Neural cell (in vitro differentiated cells): Measurements from ENCODE around the gene RCC1. TPM values are rescaled to one million over a fixed set of nuclear protein-coding genes. Genes with fewer than 3 reads are reported as not detected.

Source experiments
- H2AFZ ChIP-seq: fragments of 200-600, 300-800 bp; sonication (generic), shearing (Covaris generic); 2 replicates; pipeline ENCODE4 v1.6.0; 2014; ENCODE audit warnings: low read depth, mild to moderate bottlenecking, antibody characterized with exemption, low read length, moderate library complexity
- H3F3A ChIP-seq: fragments of 200-600 bp; shearing (Covaris generic); 2 replicates; pipeline ENCODE4 v1.6.1; 2016; ENCODE audit warnings: mild to moderate bottlenecking, moderate library complexity, mixed read lengths, antibody characterized with exemption, low read length; ENCODE audit not compliant: insufficient read depth, poor library complexity, severe bottlenecking
- H3K27ac ChIP-seq: fragments of 200-600, 300-800 bp; sonication (generic), shearing (Covaris generic); 2 replicates; pipeline ENCODE4 v1.5.1; 2014; ENCODE audit warnings: mild to moderate bottlenecking, low read length, moderate library complexity
- H3K27me3 ChIP-seq: fragments of 300-800, 200-600 bp; sonication (generic), shearing (Covaris generic); 2 replicates; pipeline ENCODE4 v1.6.0; 2014; ENCODE audit warnings: mild to moderate bottlenecking, low read depth, low read length, moderate library complexity; ENCODE audit not compliant: insufficient read depth
- H3K36me3 ChIP-seq: fragments of 300-800, 200-600 bp; sonication (generic), shearing (Covaris generic); 2 replicates; pipeline ENCODE4 v1.5.1; 2014; ENCODE audit warnings: mild to moderate bottlenecking, antibody characterized with exemption, low read length, moderate library complexity; ENCODE audit not compliant: insufficient read depth
- H3K4me2 ChIP-seq: fragments of 300-800, 200-600 bp; sonication (generic), shearing (Covaris generic); 2 replicates; pipeline ENCODE4 v1.6.0; 2014; ENCODE audit warnings: mild to moderate bottlenecking, low read length
- H3K4me3 ChIP-seq: fragments of 300-800, 200-600 bp; sonication (generic), shearing (Covaris generic); 2 replicates; pipeline ENCODE4 v1.5.1; 2014; ENCODE audit warnings: mild to moderate bottlenecking, low read length, moderate library complexity
- H3K79me2 ChIP-seq: fragments of 200-600 bp; shearing (Covaris generic); replicated peaks from 2 replicates; pipeline ENCODE4 v1.6.0; 2014; ENCODE audit warnings: mild to moderate bottlenecking, low read length, moderate library complexity; ENCODE audit not compliant: insufficient read depth
- H3K9ac ChIP-seq: fragments of 300-800, 200-600 bp; sonication (generic), shearing (Covaris generic); 2 replicates; pipeline ENCODE4 v1.6.1; 2016; ENCODE audit warnings: mild to moderate bottlenecking, low read length, mixed read lengths
- H3K9me2 ChIP-seq: fragments of 200-600 bp; shearing (Covaris generic); 2 replicates; pipeline ENCODE4 v1.6.1; 2016; ENCODE audit warnings: mild to moderate bottlenecking, low read length, mixed read lengths; ENCODE audit not compliant: insufficient read depth
- H3K9me3 ChIP-seq: fragments of 200-600, 300-800 bp; sonication (generic), shearing (Covaris generic); 2 replicates; pipeline ENCODE4 v1.6.1; 2016; ENCODE audit warnings: mild to moderate bottlenecking, mixed run types, low read length, moderate library complexity, mixed read lengths
- H4K20me1 ChIP-seq: fragments of 200-600 bp; shearing (Covaris generic); 2 replicates; pipeline ENCODE4 v1.6.1; 2016; ENCODE audit warnings: mild to moderate bottlenecking, mixed run types; ENCODE audit not compliant: insufficient read depth
- EP300 ChIP-seq: fragments of 450-650 bp; conservative IDR thresholded peaks from 2 replicates; pipeline ENCODE4 v1.6.1; 2014; ENCODE audit warnings: antibody characterized with exemption, mild to moderate bottlenecking, moderate library complexity; ENCODE audit not compliant: poor library complexity, severe bottlenecking
- EZH2 ChIP-seq: fragments of 200-600, 300-800 bp; shearing (Covaris generic), sonication (generic); IDR thresholded peaks from 2 replicates; pipeline ENCODE4 v1.6.1; 2014; ENCODE audit warnings: antibody characterized with exemption, low read length, borderline replicate concordance, mild to moderate bottlenecking; ENCODE audit not compliant: insufficient read depth, poor library complexity, severe bottlenecking
- MXI1 ChIP-seq: fragments of 450-650 bp; conservative IDR thresholded peaks from 2 replicates; pipeline ENCODE4 v1.6.1; 2014; ENCODE audit warnings: antibody characterized with exemption, mild to moderate bottlenecking; ENCODE audit not compliant: poor library complexity, severe bottlenecking
- POLR2AphosphoS5 ChIP-seq: IDR thresholded peaks from 2 replicates; pipeline ENCODE4 v1.6.1; 2012
- RAD21 ChIP-seq: fragments of 450-650 bp; conservative IDR thresholded peaks from 2 replicates; pipeline ENCODE4 v1.6.1; 2014; ENCODE audit warnings: antibody characterized with exemption, mild to moderate bottlenecking, moderate library complexity
- SMC3 ChIP-seq: fragments of 450-650 bp; conservative IDR thresholded peaks from 2 replicates; pipeline ENCODE4 v1.6.1; 2014; ENCODE audit warnings: antibody characterized with exemption, mild to moderate bottlenecking, moderate library complexity; ENCODE audit not compliant: poor library complexity
- TAF1 ChIP-seq: IDR thresholded peaks from 2 replicates; pipeline ENCODE4 v1.6.1; 2012; ENCODE audit warnings: low read depth
- polyA plus RNA-seq: library from polyadenylated mRNA; depleted of rRNA; stranded (reverse); fragments of >200 nt; gene quantifications from 2 replicates; pipeline ENCODE4 v1.2.3, GENCODE V29; 2014
- TF ChIP-seq, protein P1 (sequence below): IDR thresholded peaks from 2 replicates; pipeline ENCODE4 v1.6.1; 2012; ENCODE audit warnings: borderline replicate concordance
- TF ChIP-seq, protein P2 (sequence below): fragments of 450-650 bp; IDR thresholded peaks from 2 replicates; pipeline ENCODE4 v1.5.1; 2014; ENCODE audit warnings: antibody characterized with exemption, mild to moderate bottlenecking, moderate library complexity; ENCODE audit not compliant: poor library complexity, severe bottlenecking

The RCC1 gene
- polyA plus RNA-seq, 1 donor from 2014 or later: 13.1 TPM

DNA sequence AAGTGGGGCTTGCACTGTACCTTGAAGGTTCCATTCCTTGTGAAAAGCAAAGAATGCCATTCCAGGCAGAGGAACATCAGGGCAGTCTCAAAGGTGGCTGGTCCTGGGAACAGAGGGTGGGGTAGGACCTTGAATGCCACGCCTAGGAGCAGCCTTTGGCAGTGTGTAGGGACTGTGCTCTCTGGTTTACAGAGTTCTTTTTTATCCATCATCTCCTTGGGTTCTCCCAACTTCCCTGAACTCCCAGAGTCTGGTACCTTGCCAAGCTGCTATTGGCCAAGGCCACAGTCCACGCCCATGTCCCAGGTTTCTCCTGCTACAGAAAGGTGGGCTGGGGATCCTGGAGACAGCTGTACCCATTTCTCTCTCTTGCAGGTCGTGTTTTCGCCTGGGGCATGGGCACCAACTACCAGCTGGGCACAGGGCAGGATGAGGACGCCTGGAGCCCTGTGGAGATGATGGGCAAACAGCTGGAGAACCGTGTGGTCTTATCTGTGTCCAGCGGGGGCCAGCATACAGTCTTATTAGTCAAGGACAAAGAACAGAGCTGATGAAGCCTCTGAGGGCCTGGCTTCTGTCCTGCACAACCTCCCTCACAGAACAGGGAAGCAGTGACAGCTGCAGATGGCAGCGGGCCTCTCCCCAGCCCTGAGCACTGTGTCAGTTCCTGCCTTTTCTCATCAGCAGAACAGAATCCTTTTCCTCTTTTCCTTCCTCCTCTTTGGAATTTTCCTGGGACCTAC is 31.8 kb downstream of the RCC1 start:
- Histone ChIP-seq H3K36me3 (peaks cover 6% of the 10 kb centered on the region), H3K27ac (no peak overlapping the region)

DNA sequence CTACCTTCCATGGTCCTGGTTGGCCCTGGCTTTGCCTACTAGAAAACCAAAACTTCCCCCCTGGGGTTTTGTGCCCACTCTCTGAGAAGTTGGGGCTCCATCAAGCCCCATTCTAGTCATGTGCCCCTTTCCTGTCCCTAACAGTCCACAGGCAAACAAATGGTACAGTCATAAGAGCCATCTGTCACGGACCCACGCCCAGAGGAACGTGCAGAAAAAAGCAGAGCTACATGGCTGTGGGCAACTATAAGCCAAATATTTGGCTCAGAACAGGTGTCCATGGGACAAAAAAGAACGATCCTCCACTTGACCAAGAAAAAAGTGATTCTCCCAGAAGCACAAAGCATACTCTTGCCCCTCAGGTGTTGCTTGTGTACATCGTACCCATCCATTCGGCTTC is 32.4 kb downstream of the RCC1 start:
- Histone ChIP-seq H2AFZ (no peak overlapping the region), H3K9ac (no peak overlapping the region), H3K36me3 (peaks cover 6% of the 10 kb centered on the region), H3K9me3 (no peaks in the 10 kb centered on the region), H3F3A (no peaks in the 10 kb centered on the region), H3K9me2 (no peaks in the 10 kb centered on the region), H3K27me3 (no peaks in the 10 kb centered on the region), H3K4me2 (no peak overlapping the region), H3K79me2 (no peaks in the 10 kb centered on the region), H4K20me1 (no peaks in the 10 kb centered on the region), H3K27ac (no peak overlapping the region), H3K4me3 (no peak overlapping the region)
- no peak for TF ChIP-seq RAD21
- TF ChIP-seq EP300: no peak
- no peak for TF ChIP-seq EZH2
- no peak for TF ChIP-seq MXI1
- TF ChIP-seq, protein P1, sequence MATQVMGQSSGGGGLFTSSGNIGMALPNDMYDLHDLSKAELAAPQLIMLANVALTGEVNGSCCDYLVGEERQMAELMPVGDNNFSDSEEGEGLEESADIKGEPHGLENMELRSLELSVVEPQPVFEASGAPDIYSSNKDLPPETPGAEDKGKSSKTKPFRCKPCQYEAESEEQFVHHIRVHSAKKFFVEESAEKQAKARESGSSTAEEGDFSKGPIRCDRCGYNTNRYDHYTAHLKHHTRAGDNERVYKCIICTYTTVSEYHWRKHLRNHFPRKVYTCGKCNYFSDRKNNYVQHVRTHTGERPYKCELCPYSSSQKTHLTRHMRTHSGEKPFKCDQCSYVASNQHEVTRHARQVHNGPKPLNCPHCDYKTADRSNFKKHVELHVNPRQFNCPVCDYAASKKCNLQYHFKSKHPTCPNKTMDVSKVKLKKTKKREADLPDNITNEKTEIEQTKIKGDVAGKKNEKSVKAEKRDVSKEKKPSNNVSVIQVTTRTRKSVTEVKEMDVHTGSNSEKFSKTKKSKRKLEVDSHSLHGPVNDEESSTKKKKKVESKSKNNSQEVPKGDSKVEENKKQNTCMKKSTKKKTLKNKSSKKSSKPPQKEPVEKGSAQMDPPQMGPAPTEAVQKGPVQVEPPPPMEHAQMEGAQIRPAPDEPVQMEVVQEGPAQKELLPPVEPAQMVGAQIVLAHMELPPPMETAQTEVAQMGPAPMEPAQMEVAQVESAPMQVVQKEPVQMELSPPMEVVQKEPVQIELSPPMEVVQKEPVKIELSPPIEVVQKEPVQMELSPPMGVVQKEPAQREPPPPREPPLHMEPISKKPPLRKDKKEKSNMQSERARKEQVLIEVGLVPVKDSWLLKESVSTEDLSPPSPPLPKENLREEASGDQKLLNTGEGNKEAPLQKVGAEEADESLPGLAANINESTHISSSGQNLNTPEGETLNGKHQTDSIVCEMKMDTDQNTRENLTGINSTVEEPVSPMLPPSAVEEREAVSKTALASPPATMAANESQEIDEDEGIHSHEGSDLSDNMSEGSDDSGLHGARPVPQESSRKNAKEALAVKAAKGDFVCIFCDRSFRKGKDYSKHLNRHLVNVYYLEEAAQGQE: no peak
- TF ChIP-seq, protein P2, sequence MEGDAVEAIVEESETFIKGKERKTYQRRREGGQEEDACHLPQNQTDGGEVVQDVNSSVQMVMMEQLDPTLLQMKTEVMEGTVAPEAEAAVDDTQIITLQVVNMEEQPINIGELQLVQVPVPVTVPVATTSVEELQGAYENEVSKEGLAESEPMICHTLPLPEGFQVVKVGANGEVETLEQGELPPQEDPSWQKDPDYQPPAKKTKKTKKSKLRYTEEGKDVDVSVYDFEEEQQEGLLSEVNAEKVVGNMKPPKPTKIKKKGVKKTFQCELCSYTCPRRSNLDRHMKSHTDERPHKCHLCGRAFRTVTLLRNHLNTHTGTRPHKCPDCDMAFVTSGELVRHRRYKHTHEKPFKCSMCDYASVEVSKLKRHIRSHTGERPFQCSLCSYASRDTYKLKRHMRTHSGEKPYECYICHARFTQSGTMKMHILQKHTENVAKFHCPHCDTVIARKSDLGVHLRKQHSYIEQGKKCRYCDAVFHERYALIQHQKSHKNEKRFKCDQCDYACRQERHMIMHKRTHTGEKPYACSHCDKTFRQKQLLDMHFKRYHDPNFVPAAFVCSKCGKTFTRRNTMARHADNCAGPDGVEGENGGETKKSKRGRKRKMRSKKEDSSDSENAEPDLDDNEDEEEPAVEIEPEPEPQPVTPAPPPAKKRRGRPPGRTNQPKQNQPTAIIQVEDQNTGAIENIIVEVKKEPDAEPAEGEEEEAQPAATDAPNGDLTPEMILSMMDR: no peak

More for the DNA sequence above, 31.8 kb downstream of the RCC1 start:
- TF ChIP-seq POLR2AphosphoS5 (no peak), TAF1 (no peak), SMC3 (no peak), EZH2 (no peak), MXI1 (no peak), RAD21 (no peak), EP300 (no peak)
- TF ChIP-seq, protein P2: no peak
- TF ChIP-seq, protein P1: no peak
- Histone ChIP-seq H3F3A (no peaks in the 10 kb centered on the region), H3K9ac (no peak overlapping the region), H3K27me3 (no peaks in the 10 kb centered on the region), H3K9me3 (no peaks in the 10 kb centered on the region), H3K4me2 (no peak overlapping the region), H2AFZ (no peak overlapping the region), H3K9me2 (no peaks in the 10 kb centered on the region), H3K79me2 (no peaks in the 10 kb centered on the region), H4K20me1 (no peaks in the 10 kb centered on the region), H3K4me3 (no peak overlapping the region)
